NCI-H748 treated with DMSO at 0.1 percent for 48 hours (cell line): ENCODE data around the gene SIX5.

Experiments
- DNase-seq: peaks from one replicate; lab custom pipeline; 2025; lab: John Stamatoyannopoulos, UW

SIX5 gene

GRCh38 chr19:45773384-45773783, 4.3 kb upstream of the SIX5 start:
- DNase-seq = no peak

GRCh38 chr19:45772912-45773311, 3.9 kb upstream of the SIX5 start:
- DNase-seq = no peak

- DNase-seq = no peak
Measured at GRCh38 chr19:45772130-45772840, 3.2 kb upstream of the SIX5 start.

- DNase-seq = no peak
Measured at GRCh38 chr19:45771311-45771933, 2.4 kb upstream of the SIX5 start.

- DNase-seq = peak; percentile 97
Measured at GRCh38 chr19:45770192-45771101, 1.4 kb upstream of the SIX5 start.

- no peak for DNase-seq
Measured at GRCh38 chr19:45769821-45770191, 754 bp upstream of the SIX5 start.

- DNase-seq = no peak
Measured at GRCh38 chr19:45768655-45768983, 433 bp downstream of the SIX5 start.

- peak; percentile 35 for DNase-seq
Measured at GRCh38 chr19:45767881-45768654, 984 bp downstream of the SIX5 start.

GRCh38 chr19:45767410-45767880, 1.6 kb downstream of the SIX5 start:
- DNase-seq = no peak

GRCh38 chr19:45766869-45767346, 2.1 kb downstream of the SIX5 start:
- DNase-seq = no peak

GRCh38 chr19:45766296-45766868, 2.7 kb downstream of the SIX5 start:
- no peak for DNase-seq

- no peak for DNase-seq
Measured at GRCh38 chr19:45765702-45766295, 3.3 kb downstream of the SIX5 start.

- no peak for DNase-seq
Measured at GRCh38 chr19:45764945-45765701, 3.9 kb downstream of the SIX5 start.

- DNase-seq = no peak
Measured at GRCh38 chr19:45764475-45764874, 4.6 kb downstream of the SIX5 start.

- DNase-seq = no peak
Measured at GRCh38 chr19:45763691-45764294, 5.3 kb downstream of the SIX5 start.

GRCh38 chr19:45762870-45763631, 6.0 kb downstream of the SIX5 start:
- DNase-seq = no peak

GRCh38 chr19:45761714-45762113, 7.3 kb downstream of the SIX5 start:
- DNase-seq = no peak

GRCh38 chr19:45758921-45759320, 10.1 kb downstream of the SIX5 start:
- DNase-seq = no peak

GRCh38 chr19:45757695-45758094, 11.4 kb downstream of the SIX5 start:
- DNase-seq = no peak
